UCSD-AML1 (cell line): Measurements from ENCODE around the gene GSG1.

Source experiments
- DNase-seq: peaks from one replicate; lab custom pipeline; 2025; ENCODE audit not compliant: unreplicated experiment; lab: John Stamatoyannopoulos, UW

Gene GSG1

GRCh38 chr12:13120413-13120812 lies 16.9 kb upstream of the GSG1 start:
- no peak for DNase-seq

DNA sequence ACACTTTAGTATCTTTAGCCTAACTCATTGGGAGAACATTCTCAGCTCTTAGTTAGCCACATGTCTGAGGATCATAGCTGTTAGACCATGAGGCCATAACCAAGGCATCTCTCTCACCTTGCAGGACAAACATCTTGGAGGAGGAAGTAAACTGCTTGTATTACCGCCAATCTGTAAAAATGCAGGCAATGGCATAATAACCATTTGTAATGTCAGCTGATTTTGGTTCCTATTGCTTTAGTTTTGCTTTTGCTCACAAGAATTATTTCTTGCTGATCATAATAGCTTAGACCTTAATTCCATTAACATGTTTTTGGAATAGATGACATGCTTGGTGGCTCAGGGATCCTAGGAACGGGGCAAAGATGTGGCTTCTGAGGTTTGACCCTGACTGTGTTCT lies 16.4 kb upstream of the GSG1 start:
- DNase-seq, result no peak

DNA sequence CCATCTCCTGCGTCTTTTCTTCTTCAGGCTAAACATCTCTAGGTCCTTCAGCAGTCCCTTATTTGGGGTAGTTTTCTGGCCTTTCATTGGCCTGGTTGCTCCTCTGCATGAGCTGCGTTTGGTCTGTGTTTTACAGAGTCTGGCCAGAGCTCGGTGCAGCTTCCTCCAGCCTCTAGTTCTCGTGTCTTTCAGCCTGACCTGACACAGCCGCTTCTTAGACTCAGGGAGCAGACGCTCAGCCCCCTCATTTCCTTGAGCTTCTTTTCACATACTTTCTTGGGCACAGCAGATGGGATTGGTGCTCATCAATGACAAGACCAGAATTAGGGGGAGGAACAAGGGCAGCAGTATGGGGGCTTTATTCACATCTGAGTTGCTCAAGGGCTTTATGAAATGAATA lies 13.6 kb upstream of the GSG1 start:
- DNase-seq, result no peak

DNA sequence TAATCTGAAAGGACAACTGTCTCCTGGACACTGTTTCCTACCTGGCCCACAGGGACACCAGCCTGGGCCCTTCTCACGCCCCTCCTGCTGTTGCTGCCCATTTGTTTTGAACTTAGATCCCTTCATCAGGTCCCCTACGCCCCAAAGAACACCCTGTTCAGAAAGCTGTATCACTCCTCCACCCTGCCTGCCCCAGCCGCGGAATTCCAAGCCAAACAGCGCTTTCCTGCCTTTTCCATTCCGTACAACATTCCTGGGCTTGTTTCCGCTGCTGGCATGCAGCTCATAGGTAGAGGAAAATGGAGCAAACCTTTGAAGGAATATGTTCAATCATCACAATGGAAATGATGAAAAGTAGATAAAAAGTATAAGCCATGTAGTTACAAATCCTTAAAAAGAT lies 12.8 kb upstream of the GSG1 start:
- no peak for DNase-seq

- DNase-seq, result no peak
These were observed 11.0 kb upstream of the GSG1 start for GRCh38 chr12:13114251-13115052.

GRCh38 chr12:13112968-13113367 lies 9.5 kb upstream of the GSG1 start:
- no peak for DNase-seq

DNA sequence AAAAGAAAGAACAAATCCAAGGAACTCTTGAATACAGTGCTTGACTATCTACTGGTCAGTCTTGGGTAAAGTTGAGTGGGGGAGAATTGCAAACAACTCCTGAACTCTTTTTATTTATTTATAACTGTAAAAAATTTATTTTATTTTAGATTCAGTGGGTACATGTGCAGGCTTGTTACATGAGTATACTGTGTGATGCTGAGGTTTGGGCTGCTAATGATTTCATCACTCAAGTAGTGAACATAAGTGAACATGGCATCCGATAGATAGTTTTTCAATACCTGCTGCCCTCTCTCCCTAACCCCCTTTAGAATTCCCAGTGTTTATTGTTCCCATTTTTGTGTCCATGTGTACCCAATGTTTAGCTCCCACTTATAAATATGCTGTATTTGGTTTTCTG lies 3.2 kb upstream of the GSG1 start:
- DNase-seq, result no peak

GRCh38 chr12:13105781-13106180 lies 2.3 kb upstream of the GSG1 start:
- no peak for DNase-seq

DNA sequence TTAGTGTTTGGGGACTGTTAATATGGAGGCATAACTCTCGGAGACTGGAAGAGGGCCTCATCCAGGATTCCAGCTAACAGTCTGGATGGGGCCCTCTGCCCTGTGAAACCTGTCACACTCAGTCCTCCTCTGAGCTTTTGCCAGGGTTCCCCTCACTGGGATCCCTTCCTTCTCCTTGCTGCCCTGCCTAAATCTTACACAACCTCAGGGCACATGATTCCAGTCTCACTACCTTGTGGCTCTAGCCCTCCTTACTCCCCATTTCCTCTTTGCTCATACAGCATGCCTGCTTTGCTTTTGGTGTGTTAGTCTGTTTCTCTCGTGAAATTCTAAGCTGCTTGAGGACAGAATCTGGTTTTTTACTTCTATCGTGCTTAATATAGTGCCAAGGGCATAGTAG lies 942 bp upstream of the GSG1 start:
- no peak for DNase-seq

GRCh38 chr12:13102461-13103195 lies 839 bp downstream of the GSG1 start:
- no peak for DNase-seq

DNA sequence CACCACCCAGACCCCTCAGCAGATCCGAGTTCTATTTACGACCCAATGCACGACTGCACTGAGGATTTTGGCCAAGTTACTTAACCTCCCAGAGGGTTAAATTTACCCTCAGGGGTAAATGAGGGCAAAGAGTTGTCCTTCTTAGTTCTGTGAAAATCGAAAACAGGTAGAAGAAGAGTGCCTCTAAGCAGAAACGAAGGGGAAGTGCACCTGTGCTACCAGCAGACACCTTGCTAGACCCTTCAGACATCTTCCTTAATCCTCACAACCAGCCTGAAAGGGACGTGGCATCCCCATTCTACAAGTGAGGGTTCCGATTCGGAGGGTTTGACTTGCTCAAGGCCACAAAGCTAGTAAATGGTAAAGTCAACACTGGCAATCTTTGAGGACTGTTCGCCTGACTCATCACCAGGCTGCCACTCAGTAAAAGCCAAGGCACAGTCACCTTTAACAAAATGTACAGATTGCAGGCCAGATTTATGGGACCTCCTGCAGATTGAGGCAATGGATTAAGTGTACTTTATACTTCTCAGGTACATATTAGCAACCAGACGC lies 1.6 kb downstream of the GSG1 start:
- DNase-seq, result no peak

- peak; percentile 93 for DNase-seq
These were observed 2.3 kb downstream of the GSG1 start for GRCh38 chr12:13100882-13101769.

DNA sequence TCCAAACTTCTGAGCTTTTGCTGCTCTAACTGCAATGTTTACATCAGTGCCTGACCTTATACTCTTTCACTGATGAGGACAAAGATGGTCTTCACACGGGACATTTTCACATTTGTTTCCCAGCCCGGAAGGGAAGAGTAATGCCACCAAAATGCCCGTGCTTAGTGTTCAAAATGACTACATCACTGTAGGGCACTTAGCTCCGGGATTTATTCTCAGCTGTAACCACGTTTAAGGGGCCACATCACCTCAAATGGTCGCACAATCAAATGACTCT lies 2.9 kb downstream of the GSG1 start:
- DNase-seq, result no peak

- DNase-seq, result no peak
These were observed 3.4 kb downstream of the GSG1 start for GRCh38 chr12:13099844-13100604.

GRCh38 chr12:13099066-13099843 lies 4.2 kb downstream of the GSG1 start:
- DNase-seq, result peak; percentile 70

DNA sequence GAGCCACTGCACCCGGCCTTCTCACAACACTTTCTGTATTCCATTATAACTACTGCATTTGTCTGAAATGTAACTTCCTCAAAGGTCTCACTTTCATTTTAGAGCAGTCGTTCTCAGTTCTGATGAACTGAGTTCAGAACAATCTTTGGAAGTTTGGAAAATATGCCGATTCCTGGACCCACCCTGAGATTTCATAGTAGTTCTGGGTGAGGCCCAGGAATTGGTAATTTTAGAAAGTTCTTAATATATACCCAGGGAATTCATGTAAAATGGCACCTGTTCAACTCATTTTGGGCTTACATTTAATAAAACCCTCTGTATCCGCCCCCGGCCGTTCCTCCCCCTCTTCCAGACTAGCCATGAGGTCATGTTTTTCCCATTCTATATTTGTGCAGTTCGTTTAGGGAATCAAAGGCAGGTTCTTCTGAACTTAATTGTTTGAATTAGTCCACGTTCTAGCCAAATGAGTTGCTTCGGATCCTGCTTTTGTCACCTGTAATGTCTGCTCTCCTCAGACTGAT lies 5.9 kb downstream of the GSG1 start:
- DNase-seq, result peak; percentile 40

- DNase-seq, result no peak
These were observed 8.0 kb downstream of the GSG1 start for GRCh38 chr12:13095266-13095995.

DNA sequence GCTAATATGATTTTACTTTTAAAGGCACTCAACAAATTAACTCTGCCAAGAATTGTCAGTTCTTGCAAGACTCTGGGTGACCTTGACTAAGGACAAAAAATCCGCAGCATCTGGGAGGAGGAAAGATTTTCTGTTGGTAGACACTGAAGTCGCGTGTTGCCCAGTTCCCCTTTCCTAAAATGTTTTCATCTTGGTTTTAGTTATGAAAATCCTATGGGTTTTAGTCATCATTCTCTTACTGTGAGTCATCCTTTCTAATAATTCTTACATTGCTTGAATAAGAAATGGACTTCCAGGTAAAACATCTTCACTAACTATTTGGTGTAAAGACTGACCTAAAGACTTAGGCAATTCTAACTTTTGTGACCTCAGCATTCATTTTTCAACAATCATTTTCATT lies 9.1 kb downstream of the GSG1 start:
- no peak for DNase-seq

DNA sequence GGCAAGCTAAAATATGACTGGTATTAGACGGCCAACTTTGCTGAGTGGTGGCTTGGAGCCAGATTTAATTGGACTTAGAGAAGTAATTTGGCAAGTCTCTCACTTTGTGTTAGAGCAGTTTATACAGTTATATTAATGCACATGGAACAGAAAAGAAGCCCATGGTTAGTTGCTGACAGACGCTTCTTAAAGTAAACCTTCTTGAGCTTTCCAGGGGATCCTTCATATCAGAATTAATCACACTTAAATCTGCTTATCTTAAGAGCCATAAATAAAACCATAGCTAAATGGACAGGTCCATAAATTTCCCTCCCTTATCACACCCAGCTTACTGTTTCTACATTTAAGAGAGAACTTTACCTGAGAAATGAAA lies 9.6 kb downstream of the GSG1 start:
- no peak for DNase-seq
